GM21515 (cell line): ENCODE data around the gene RSPRY1.
A peak's percentile ranks its signal among the peaks of the same experiment; 100 is the strongest.

ENCODE experiments used
- ATAC-seq: cut with Tn5 transposase; IDR thresholded peaks from one replicate; pipeline ENCODE4 v1.9.1; 2021; ENCODE audit not compliant: unreplicated experiment

Gene RSPRY1

GRCh38 chr16:57216968-57217367 lies 30.8 kb downstream of the RSPRY1 start:
- ATAC-seq: no peak

- no peak for ATAC-seq
These were observed 36.9 kb downstream of the RSPRY1 start for GRCh38 chr16:57223057-57223456.

- no peak for ATAC-seq
These were observed 38.7 kb downstream of the RSPRY1 start for GRCh38 chr16:57224651-57225335.

GRCh38 chr16:57225978-57226377 lies 39.8 kb downstream of the RSPRY1 start:
- ATAC-seq: no peak

- no peak for ATAC-seq
These were observed 40.8 kb downstream of the RSPRY1 start for GRCh38 chr16:57226701-57227621.

GRCh38 chr16:57229079-57229478 lies 43.0 kb downstream of the RSPRY1 start:
- no peak for ATAC-seq

GRCh38 chr16:57231821-57232350 lies 45.8 kb downstream of the RSPRY1 start:
- ATAC-seq: no peak

- ATAC-seq: no peak
These were observed 48.0 kb downstream of the RSPRY1 start for GRCh38 chr16:57233944-57234706.

GRCh38 chr16:57234707-57235092 lies 48.6 kb downstream of the RSPRY1 start:
- no peak for ATAC-seq

- no peak for ATAC-seq
These were observed 49.2 kb downstream of the RSPRY1 start for GRCh38 chr16:57235128-57236021.

GRCh38 chr16:57236022-57236350 lies 49.9 kb downstream of the RSPRY1 start:
- ATAC-seq: no peak

- no peak for ATAC-seq
These were observed 52.6 kb downstream of the RSPRY1 start for GRCh38 chr16:57238682-57239081.

- no peak for ATAC-seq
These were observed 53.0 kb downstream of the RSPRY1 start for GRCh38 chr16:57239107-57239506.

GRCh38 chr16:57240851-57241250 lies 54.7 kb downstream of the RSPRY1 start:
- ATAC-seq: no peak

- ATAC-seq: no peak
These were observed 56.5 kb downstream of the RSPRY1 start for GRCh38 chr16:57242650-57243049.

- ATAC-seq: peak; percentile 8
These were observed 58.3 kb downstream of the RSPRY1 start for GRCh38 chr16:57244463-57244766.

- peak; percentile 92 for ATAC-seq
These were observed 58.8 kb downstream of the RSPRY1 start, which contains the start of gene ARL2BP for GRCh38 chr16:57244767-57245471. Gene ARL2BP, plus strand, starts transcription at chr16:57245259. Its CDS starts 109 bp downstream, at chr16:57245368.

GRCh38 chr16:57245472-57246113 lies 59.5 kb downstream of the RSPRY1 start:
- ATAC-seq: no peak

- ATAC-seq: no peak
These were observed 65.2 kb downstream of the RSPRY1 start for GRCh38 chr16:57251352-57251751.
